Cerebellar cortex (tissue), 1 donor: ENCODE measurements around the gene CSMD2.

ENCODE experiments used
- DNase-seq: peaks from one replicate; pipeline ENCODE4 v3.0.0-alpha.2; 2015; ENCODE audit warnings: low spot score

Gene CSMD2

GRCh38 chr1:33960188-33960895 lies 204.7 kb downstream of the CSMD2 start:
- DNase-seq = no peak

GRCh38 chr1:33957854-33958253 lies 207.2 kb downstream of the CSMD2 start:
- no peak for DNase-seq

- DNase-seq = no peak
Observed at GRCh38 chr1:33955096-33955495, 209.9 kb downstream of the CSMD2 start.

GRCh38 chr1:33949570-33949969 lies 215.5 kb downstream of the CSMD2 start:
- DNase-seq = no peak

GRCh38 chr1:33948291-33948690 lies 216.7 kb downstream of the CSMD2 start:
- no peak for DNase-seq

GRCh38 chr1:33946836-33947235 lies 218.2 kb downstream of the CSMD2 start:
- DNase-seq = no peak

- no peak for DNase-seq
Observed at GRCh38 chr1:33944846-33945245, 220.2 kb downstream of the CSMD2 start.

- no peak for DNase-seq
Observed at GRCh38 chr1:33943978-33944377, 221.1 kb downstream of the CSMD2 start.

- DNase-seq = no peak
Observed at GRCh38 chr1:33932871-33933270, 232.2 kb downstream of the CSMD2 start.

- DNase-seq = no peak
Observed at GRCh38 chr1:33931111-33931475, 233.9 kb downstream of the CSMD2 start.

GRCh38 chr1:33930346-33931110 lies 234.5 kb downstream of the CSMD2 start:
- DNase-seq = peak; percentile 45

GRCh38 chr1:33928251-33928650 lies 236.8 kb downstream of the CSMD2 start:
- DNase-seq = no peak

- no peak for DNase-seq
Observed at GRCh38 chr1:33927721-33928120, 237.3 kb downstream of the CSMD2 start.

GRCh38 chr1:33925586-33925985 lies 239.4 kb downstream of the CSMD2 start:
- DNase-seq = no peak

GRCh38 chr1:33921281-33921680 lies 243.7 kb downstream of the CSMD2 start:
- DNase-seq = no peak

- no peak for DNase-seq
Observed at GRCh38 chr1:33918368-33918767, 246.7 kb downstream of the CSMD2 start.

- no peak for DNase-seq
Observed at GRCh38 chr1:33916786-33917185, 248.2 kb downstream of the CSMD2 start.

GRCh38 chr1:33914531-33914930 lies 250.5 kb downstream of the CSMD2 start:
- DNase-seq = no peak

GRCh38 chr1:33908324-33908956 lies 256.6 kb downstream of the CSMD2 start:
- no peak for DNase-seq

- no peak for DNase-seq
Observed at GRCh38 chr1:33906156-33906555, 258.9 kb downstream of the CSMD2 start.

- DNase-seq = no peak
Observed at GRCh38 chr1:33905241-33905640, 259.8 kb downstream of the CSMD2 start.

- no peak for DNase-seq
Observed at GRCh38 chr1:33903210-33903589, 261.8 kb downstream of the CSMD2 start.

GRCh38 chr1:33902486-33903209 lies 262.4 kb downstream of the CSMD2 start:
- DNase-seq = no peak
